ENCODE measurements around the gene CYLD. TPM values are rescaled to one million over a fixed set of nuclear protein-coding genes. Genes with fewer than 3 reads are reported as not detected.

CYLD gene
- total and polyA plus RNA-seq, 2 of the 4 experiments (the other 2 are of a cell fraction): 16.2 to 37.3 TPM

- no TSS peak for BruUV-seq (replicated peaks)
- in situ Hi-C loops (cut with MboI; ENCODE audit: low sequenced_read_pairs): no loop called here
- Histone ChIP-seq H2BK15ac (ENCODE audit: low read depth, low read length) (peak overlapping the region; percentile 28; the same call in 2 of the 3 replicates), H3K27me3 (ENCODE audit: control insufficient read depth, insufficient read depth, low read length) (peaks cover 3% of the 10 kb centered on the region; the same call in 1 of the 2 replicates), H3K4me1 (ENCODE audit: control insufficient read depth, insufficient read depth, low read length) (peaks cover 9% of the 10 kb centered on the region), H3K36me3 (ENCODE audit: control insufficient read depth, insufficient read depth, low read length) (peaks cover 5% of the 10 kb centered on the region), H2BK5ac (ENCODE audit: low read depth, low read length, poor library complexity, severe bottlenecking) (peak overlapping the region; percentile 47), H2AK5ac (ENCODE audit: low read depth, low read length) (no peak overlapping the region), H4K5ac (ENCODE audit: low read depth, low read length) (peak overlapping the region; percentile 68), H2BK120ac (ENCODE audit: low read depth, low read length) (no peak overlapping the region), H3K56ac (ENCODE audit: extremely low read depth, insufficient read depth, low read length) (no peak overlapping the region), H3K4ac (ENCODE audit: low read depth, low read length) (0 out of 2 replicates have a peak overlapping the region, but pooled peaks have one; percentile 36), H3K4me2 (ENCODE audit: low read depth, low read length) (peak overlapping the region; percentile 98), H3K9ac (ENCODE audit: low read depth, low read length) (peak overlapping the region; percentile 80), H4K20me1 (ENCODE audit: insufficient read depth, low read length) (no peaks in the 10 kb centered on the region), H3K23ac (ENCODE audit: low read depth, low read length) (0 out of 2 replicates have a peak overlapping the region, but pooled peaks have one; percentile 12), H2BK20ac (ENCODE audit: low read depth, low read length) (no peak overlapping the region), H3K9me1 (ENCODE audit: insufficient read depth, low read length) (no peaks in the 10 kb centered on the region; the same call in 1 of the 2 replicates), H3K14ac (replicated peaks; ENCODE audit: low read depth, low read length) (no peak overlapping the region; the same call in 1 of the 2 replicates), H2AFZ (replicated peaks; ENCODE audit: low read length, poor library complexity) (peak overlapping the region; percentile 93), H3K27ac (ENCODE audit: insufficient read depth, low read length) (peak overlapping the region; percentile 67), H3K9me3 (ENCODE audit: control insufficient read depth, insufficient read depth, low read length) (no peaks in the 10 kb centered on the region), H3K4me3 (ENCODE audit: insufficient read depth, low read depth, low read length) (peak overlapping the region; percentile 98), H2AK9ac (replicated peaks; ENCODE audit: low read depth, low read length, poor library complexity) (peak overlapping the region; percentile 79), H3K79me1 (ENCODE audit: low read depth in 1 of 2, low read length in 2 of 2) (peaks cover 11 to 16% of the 10 kb centered on the region in 2 experiments; a peak in 3 of 4 replicates), H4K91ac (ENCODE audit: insufficient read depth, low read depth, low read length) (0 out of 2 replicates have a peak overlapping the region, but pooled peaks have one; percentile 18), H4K8ac (ENCODE audit: low read depth in 2 of 2, low read length in 2 of 2) (peak overlapping the region in 1 of 2 experiments; percentile 63; a peak in 1 of 4 replicates), H3K18ac (ENCODE audit: low read depth, low read length) (peak overlapping the region; percentile 81)
- no peak for TF ChIP-seq POLR2A (IDR thresholded peaks at IDR 0.05; ENCODE audit: low read depth, low read length)
- no peak for TF ChIP-seq MAZ (IDR thresholded peaks at IDR 0.05; ENCODE audit: borderline replicate concordance, low read depth, low read length)
- no peak for TF ChIP-seq NFE2L2 (IDR thresholded peaks at IDR 0.05; ENCODE audit: low read depth, low read length)
- TF ChIP-seq USF2 (IDR thresholded peaks at IDR 0.05; ENCODE audit: low read depth, low read length): no peak
- no peak for TF ChIP-seq CHD1 (IDR thresholded peaks at IDR 0.05; ENCODE audit: low read depth, low read length)
- TF ChIP-seq MAFK (IDR thresholded peaks at IDR 0.05; ENCODE audit: low read depth, low read length): no peak
- TF ChIP-seq CTCF (conservative IDR thresholded peaks at IDR 0.05; ENCODE audit: low read depth, low read length): no peak
- no peak for TF ChIP-seq RAD21 (IDR thresholded peaks at IDR 0.05; ENCODE audit: low read length)
- TF ChIP-seq FOS (IDR thresholded peaks at IDR 0.05; ENCODE audit: low read depth, low read length): no peak
- no peak for TF ChIP-seq BHLHE40 (IDR thresholded peaks at IDR 0.05; ENCODE audit: low read depth, low read length)
- POLR2A ChIA-PET (ENCODE audit: unreplicated experiment): no interaction called here
- CTCF ChIA-PET: no interaction called here
- peak; percentile 43 for DNase-seq
- no peak for ATAC-seq (ENCODE audit: low read depth)
- intact Hi-C loops (cut with micrococcal nuclease): loop anchor here (10.0 kb wide), 3 partner anchors 408 to 588 kb away; partner anchors contain the start of gene TENT4B
- dilution Hi-C loops (cut with HindIII; ENCODE audit: low sequenced_read_pairs, unreplicated experiment): no loop called here
- WGBS, 2 experiments (ENCODE audit: extremely low coverage in 2 of 2, insufficient read length in 1 of 2): no CpG with 5 or more reads among the region's 28 CpGs
These were observed 802 bp downstream of the CYLD start for GRCh38 chr16:50742576-50743200.

Data from IMR-90 (cell line).